NCI-H1092 treated with DMSO at 0.1 percent for 48 hours (cell line): ENCODE results near the gene SLC7A10.

ENCODE experiments used
- DNase-seq: peaks from one replicate; lab custom pipeline; 2025; lab: John Stamatoyannopoulos, UW

The SLC7A10 gene

GRCh38 chr19:33254245-33254824 lies 28.7 kb upstream of the SLC7A10 start:
- no peak for DNase-seq

GRCh38 chr19:33252971-33253370 lies 27.3 kb upstream of the SLC7A10 start:
- no peak for DNase-seq

GRCh38 chr19:33252418-33252962 lies 26.8 kb upstream of the SLC7A10 start:
- no peak for DNase-seq

GRCh38 chr19:33251526-33252090 lies 26.0 kb upstream of the SLC7A10 start:
- no peak for DNase-seq

GRCh38 chr19:33251076-33251475 lies 25.4 kb upstream of the SLC7A10 start:
- no peak for DNase-seq

- DNase-seq = no peak
Measured at GRCh38 chr19:33250500-33250899, 24.9 kb upstream of the SLC7A10 start.

- DNase-seq = no peak
Measured at GRCh38 chr19:33249740-33250366, 24.2 kb upstream of the SLC7A10 start.

- no peak for DNase-seq
Measured at GRCh38 chr19:33248954-33249613, 23.4 kb upstream of the SLC7A10 start.

- no peak for DNase-seq
Measured at GRCh38 chr19:33248553-33248953, 22.9 kb upstream of the SLC7A10 start.

GRCh38 chr19:33248104-33248503 lies 22.5 kb upstream of the SLC7A10 start:
- DNase-seq = no peak

- no peak for DNase-seq
Measured at GRCh38 chr19:33247441-33247819, 21.8 kb upstream of the SLC7A10 start.

GRCh38 chr19:33246709-33247440 lies 21.2 kb upstream of the SLC7A10 start:
- no peak for DNase-seq

GRCh38 chr19:33245948-33246708 lies 20.5 kb upstream of the SLC7A10 start:
- no peak for DNase-seq

- DNase-seq = no peak
Measured at GRCh38 chr19:33242911-33243310, 17.3 kb upstream of the SLC7A10 start.

- DNase-seq = no peak
Measured at GRCh38 chr19:33242131-33242530, 16.5 kb upstream of the SLC7A10 start.

- DNase-seq = no peak
Measured at GRCh38 chr19:33241530-33242101, 16.0 kb upstream of the SLC7A10 start.

GRCh38 chr19:33241091-33241529 lies 15.5 kb upstream of the SLC7A10 start:
- no peak for DNase-seq

- DNase-seq = no peak
Measured at GRCh38 chr19:33240181-33240771, 14.6 kb upstream of the SLC7A10 start.

GRCh38 chr19:33239223-33239975 lies 13.7 kb upstream of the SLC7A10 start:
- no peak for DNase-seq
